ENCODE results near the gene CHML.

The CHML gene

GRCh38 chr1:241610056-241610815 lies 29.9 kb downstream of the CHML start:
- no peaks in the 10 kb centered on the region for H3K27me3 ChIP-seq (ENCODE audit: insufficient read depth, low read length)
- H3K4me1 ChIP-seq (ENCODE audit: insufficient read depth, low read length) = peaks cover 5% of the 10 kb centered on the region
- H3K36me3 ChIP-seq (ENCODE audit: insufficient read depth, low read length) = no peaks in the 10 kb centered on the region
- no peak overlapping the region for H3K4me3 ChIP-seq (ENCODE audit: low read length)
- H2AFZ ChIP-seq (ENCODE audit: low read depth, low read length) = no peak overlapping the region
- H3K9me3 ChIP-seq (ENCODE audit: low read length) = no peaks in the 10 kb centered on the region

DNA sequence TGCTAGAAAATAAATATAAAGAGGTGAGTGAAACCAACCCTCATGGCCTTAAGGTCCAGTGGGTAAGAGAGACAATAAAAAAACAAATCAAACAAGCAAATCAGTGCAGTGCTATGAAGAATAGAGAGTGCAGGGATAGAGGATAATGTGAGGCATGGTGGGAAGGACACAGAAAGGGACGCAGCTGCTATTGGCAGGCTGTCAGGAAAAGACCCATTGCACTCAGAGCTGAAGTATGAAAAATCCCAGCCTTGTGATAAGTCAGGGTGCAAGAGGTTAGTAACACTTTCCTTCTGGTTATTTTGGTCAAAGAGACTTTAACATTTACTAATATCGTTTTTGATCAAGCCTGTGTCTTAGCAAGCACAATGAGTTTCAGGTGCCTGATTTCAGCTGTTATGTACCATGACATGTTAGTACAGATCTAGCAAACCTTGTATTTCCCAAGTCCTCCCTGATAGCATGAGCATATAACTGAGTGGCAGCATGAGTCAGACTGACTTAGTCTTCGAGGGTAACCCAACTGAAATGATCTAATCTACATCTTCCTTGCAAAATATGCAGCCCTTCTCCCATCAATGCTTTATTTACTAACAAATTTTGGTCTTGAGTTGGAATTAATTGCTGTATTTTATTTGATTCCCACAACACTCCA lies 31.7 kb downstream of the CHML start:
- Histone ChIP-seq H2AFZ (ENCODE audit: low read depth, low read length) (no peak overlapping the region), H3K27me3 (ENCODE audit: insufficient read depth, low read length) (no peaks in the 10 kb centered on the region), H3K36me3 (ENCODE audit: insufficient read depth, low read length) (no peaks in the 10 kb centered on the region), H3K4me1 (ENCODE audit: insufficient read depth, low read length) (no peaks in the 10 kb centered on the region), H3K9me3 (ENCODE audit: low read length) (no peaks in the 10 kb centered on the region), H3K4me3 (ENCODE audit: low read length) (no peak overlapping the region)

- no peaks in the 10 kb centered on the region for H3K36me3 ChIP-seq (ENCODE audit: insufficient read depth, low read length)
Measured at GRCh38 chr1:241607497-241607896, 32.7 kb downstream of the CHML start.

GRCh38 chr1:241606544-241606943 lies 33.6 kb downstream of the CHML start:
- H3K4me3 ChIP-seq (ENCODE audit: low read length) = no peak overlapping the region
- H3K4me1 ChIP-seq (ENCODE audit: insufficient read depth, low read length) = no peaks in the 10 kb centered on the region
- no peaks in the 10 kb centered on the region for H3K9me3 ChIP-seq (ENCODE audit: low read length)
- no peaks in the 10 kb centered on the region for H3K27me3 ChIP-seq (ENCODE audit: insufficient read depth, low read length)
- H3K36me3 ChIP-seq (ENCODE audit: insufficient read depth, low read length) = no peaks in the 10 kb centered on the region
- H2AFZ ChIP-seq (ENCODE audit: low read depth, low read length) = no peak overlapping the region

More at GRCh38 chr1:241607497-241607896, 32.7 kb downstream of the CHML start:
- Histone ChIP-seq H2AFZ (ENCODE audit: low read depth, low read length) (no peak overlapping the region), H3K9me3 (ENCODE audit: low read length) (no peaks in the 10 kb centered on the region), H3K4me1 (ENCODE audit: insufficient read depth, low read length) (no peaks in the 10 kb centered on the region), H3K27me3 (ENCODE audit: insufficient read depth, low read length) (no peaks in the 10 kb centered on the region), H3K4me3 (ENCODE audit: low read length) (no peak overlapping the region)

DNA sequence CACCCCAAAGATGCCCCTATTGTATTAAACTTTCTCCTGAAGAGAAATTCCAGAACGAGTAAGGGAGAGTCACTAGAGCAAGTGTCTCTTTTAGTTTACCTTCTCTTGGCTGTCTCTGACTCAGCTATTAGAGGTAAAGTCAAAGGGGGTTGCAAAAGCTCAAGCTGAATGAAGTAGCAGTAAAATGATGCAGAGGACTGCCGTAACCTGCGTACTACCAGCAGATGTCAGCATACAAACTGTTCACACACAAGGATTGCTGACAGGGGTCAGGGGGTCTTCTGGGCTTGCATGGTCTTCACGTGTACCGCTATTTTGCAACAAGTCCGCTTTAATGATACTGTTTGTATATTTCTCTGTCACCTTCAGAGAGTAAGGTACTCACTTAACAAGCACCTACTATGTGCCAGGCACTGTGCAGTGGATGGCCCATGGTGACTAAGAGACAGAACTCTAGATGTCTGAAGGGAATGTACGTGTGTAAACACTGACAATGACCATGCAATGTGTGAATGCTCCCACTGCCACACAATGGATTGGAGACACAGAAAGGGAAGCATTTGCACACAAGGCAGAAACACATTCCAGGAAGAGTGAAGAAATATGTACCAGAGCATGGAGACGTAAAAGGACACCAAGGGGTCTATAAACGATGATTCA lies 34.9 kb downstream of the CHML start:
- Histone ChIP-seq H3K36me3 (ENCODE audit: insufficient read depth, low read length) (no peaks in the 10 kb centered on the region), H2AFZ (ENCODE audit: low read depth, low read length) (no peak overlapping the region), H3K9me3 (ENCODE audit: low read length) (no peaks in the 10 kb centered on the region), H3K4me1 (ENCODE audit: insufficient read depth, low read length) (no peaks in the 10 kb centered on the region), H3K4me3 (ENCODE audit: low read length) (no peak overlapping the region), H3K27me3 (ENCODE audit: insufficient read depth, low read length) (no peaks in the 10 kb centered on the region)

- Histone ChIP-seq H3K4me3 (ENCODE audit: low read length) (no peak overlapping the region), H3K27me3 (ENCODE audit: insufficient read depth, low read length) (no peaks in the 10 kb centered on the region), H2AFZ (ENCODE audit: low read depth, low read length) (no peak overlapping the region), H3K4me1 (ENCODE audit: insufficient read depth, low read length) (no peaks in the 10 kb centered on the region), H3K36me3 (ENCODE audit: insufficient read depth, low read length) (no peaks in the 10 kb centered on the region), H3K9me3 (ENCODE audit: low read length) (no peaks in the 10 kb centered on the region)
Measured at GRCh38 chr1:241603731-241604245, 36.4 kb downstream of the CHML start.

DNA sequence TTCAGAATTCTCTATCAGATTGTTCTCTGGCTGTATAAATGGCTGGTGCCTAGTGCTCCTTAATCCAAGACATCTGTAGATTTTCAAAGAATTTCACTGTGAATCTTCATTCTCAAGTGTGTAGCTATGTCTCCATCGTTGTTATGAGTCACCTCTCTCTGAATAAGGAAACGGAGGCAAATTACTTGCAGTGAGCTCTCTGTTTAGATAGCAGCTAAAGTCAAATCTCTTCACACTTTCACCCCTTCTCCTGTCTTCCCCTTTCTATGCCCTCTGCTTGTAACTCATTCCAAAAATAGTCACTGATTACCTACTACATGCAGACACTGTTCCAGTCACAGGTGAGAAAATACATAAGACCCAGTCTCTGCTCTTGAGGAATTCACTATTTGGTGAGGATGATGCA lies 39.7 kb downstream of the CHML start:
- Histone ChIP-seq H2AFZ (ENCODE audit: low read depth, low read length) (no peak overlapping the region), H3K9me3 (ENCODE audit: low read length) (no peaks in the 10 kb centered on the region), H3K4me3 (ENCODE audit: low read length) (no peak overlapping the region), H3K4me1 (ENCODE audit: insufficient read depth, low read length) (no peaks in the 10 kb centered on the region), H3K36me3 (ENCODE audit: insufficient read depth, low read length) (no peaks in the 10 kb centered on the region), H3K27me3 (ENCODE audit: insufficient read depth, low read length) (no peaks in the 10 kb centered on the region)

GRCh38 chr1:241598249-241598648 lies 41.9 kb downstream of the CHML start:
- Histone ChIP-seq H3K4me3 (ENCODE audit: low read length) (no peak overlapping the region), H2AFZ (ENCODE audit: low read depth, low read length) (no peak overlapping the region), H3K9me3 (ENCODE audit: low read length) (no peaks in the 10 kb centered on the region), H3K27me3 (ENCODE audit: insufficient read depth, low read length) (no peaks in the 10 kb centered on the region), H3K4me1 (ENCODE audit: insufficient read depth, low read length) (no peaks in the 10 kb centered on the region), H3K36me3 (ENCODE audit: insufficient read depth, low read length) (peaks cover 3% of the 10 kb centered on the region)

- Histone ChIP-seq H3K36me3 (ENCODE audit: insufficient read depth, low read length) (peaks cover 3% of the 10 kb centered on the region), H3K9me3 (ENCODE audit: low read length) (no peaks in the 10 kb centered on the region), H3K4me1 (ENCODE audit: insufficient read depth, low read length) (no peaks in the 10 kb centered on the region), H3K4me3 (ENCODE audit: low read length) (no peak overlapping the region), H2AFZ (ENCODE audit: low read depth, low read length) (no peak overlapping the region), H3K27me3 (ENCODE audit: insufficient read depth, low read length) (no peaks in the 10 kb centered on the region)
Measured at GRCh38 chr1:241596633-241597032, 43.5 kb downstream of the CHML start.

GRCh38 chr1:241593186-241593585 lies 47.0 kb downstream of the CHML start:
- Histone ChIP-seq H2AFZ (ENCODE audit: low read depth, low read length) (no peak overlapping the region), H3K9me3 (ENCODE audit: low read length) (no peaks in the 10 kb centered on the region), H3K4me3 (ENCODE audit: low read length) (no peak overlapping the region)

DNA sequence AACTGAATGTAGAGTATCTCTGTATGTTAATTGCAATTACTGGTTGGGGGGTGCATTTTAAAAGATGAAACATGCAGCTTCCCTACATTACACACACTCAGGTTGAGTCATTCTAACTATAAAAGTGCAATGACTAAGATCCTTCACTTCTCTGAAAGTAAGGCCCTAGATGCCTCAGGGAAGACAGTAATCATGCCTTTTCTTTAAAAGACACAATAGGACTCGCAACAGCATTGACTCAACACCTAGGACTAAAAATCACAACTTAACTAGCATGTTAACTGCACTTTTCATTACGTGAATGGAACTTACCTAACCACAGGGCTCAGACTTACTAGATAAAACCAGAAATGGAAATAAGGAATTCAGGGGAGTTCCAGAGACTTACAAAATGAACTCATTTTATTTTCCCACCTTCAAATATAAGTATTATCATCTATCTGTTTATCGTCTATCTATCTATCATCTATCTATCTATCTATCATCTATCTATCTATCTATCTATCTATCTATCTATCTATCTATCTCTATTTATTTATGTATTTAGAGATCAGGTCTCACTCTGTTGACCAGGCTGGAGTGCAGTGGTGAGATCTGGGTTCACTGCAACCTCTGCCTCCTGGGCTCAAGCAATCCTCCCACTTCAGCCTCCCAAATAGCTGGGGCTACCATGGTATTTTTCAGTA lies 47.8 kb downstream of the CHML start:
- no peak overlapping the region for H2AFZ ChIP-seq (ENCODE audit: low read depth, low read length)
- no peaks in the 10 kb centered on the region for H3K9me3 ChIP-seq (ENCODE audit: low read length)
- peaks cover 4% of the 10 kb centered on the region for H3K4me1 ChIP-seq (ENCODE audit: insufficient read depth, low read length)
- peaks cover 3% of the 10 kb centered on the region for H3K36me3 ChIP-seq (ENCODE audit: insufficient read depth, low read length)
- H3K27me3 ChIP-seq (ENCODE audit: insufficient read depth, low read length) = no peaks in the 10 kb centered on the region
- no peak overlapping the region for H3K4me3 ChIP-seq (ENCODE audit: low read length)

More at GRCh38 chr1:241593186-241593585, 47.0 kb downstream of the CHML start:
- no peaks in the 10 kb centered on the region for H3K27me3 ChIP-seq (ENCODE audit: insufficient read depth, low read length)
- peaks cover 3% of the 10 kb centered on the region for H3K36me3 ChIP-seq (ENCODE audit: insufficient read depth, low read length)
- H3K4me1 ChIP-seq (ENCODE audit: insufficient read depth, low read length) = peaks cover 4% of the 10 kb centered on the region

DNA sequence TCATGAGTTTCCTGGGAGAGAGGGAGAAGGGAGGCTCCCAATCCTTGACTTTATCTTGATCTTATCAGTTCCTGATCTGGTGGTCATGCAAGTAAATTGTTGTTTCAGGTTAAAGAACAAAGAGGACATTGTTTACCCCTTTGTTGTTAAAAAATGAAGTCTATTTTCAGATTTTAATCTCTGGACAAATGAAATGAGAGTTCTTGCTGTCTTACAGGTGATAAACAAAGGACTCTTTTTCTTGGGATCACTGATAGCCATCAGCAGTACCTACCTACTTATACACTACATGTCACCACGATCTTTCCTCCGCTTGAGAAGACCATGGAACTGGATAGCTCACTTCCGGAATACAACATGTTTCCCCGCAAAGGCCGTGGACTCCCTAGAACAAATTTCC lies 48.4 kb downstream of the CHML start:
- no peak overlapping the region for H3K4me3 ChIP-seq (ENCODE audit: low read length)
- no peaks in the 10 kb centered on the region for H3K9me3 ChIP-seq (ENCODE audit: low read length)
- H3K36me3 ChIP-seq (ENCODE audit: insufficient read depth, low read length) = peaks cover 3% of the 10 kb centered on the region
- no peaks in the 10 kb centered on the region for H3K27me3 ChIP-seq (ENCODE audit: insufficient read depth, low read length)
- peaks cover 4% of the 10 kb centered on the region for H3K4me1 ChIP-seq (ENCODE audit: insufficient read depth, low read length)
- no peak overlapping the region for H2AFZ ChIP-seq (ENCODE audit: low read depth, low read length)

GRCh38 chr1:241591317-241591716 lies 48.9 kb downstream of the CHML start:
- H3K4me3 ChIP-seq (ENCODE audit: low read length) = no peak overlapping the region
- peaks cover 3% of the 10 kb centered on the region for H3K36me3 ChIP-seq (ENCODE audit: insufficient read depth, low read length)
- no peak overlapping the region for H2AFZ ChIP-seq (ENCODE audit: low read depth, low read length)
- H3K4me1 ChIP-seq (ENCODE audit: insufficient read depth, low read length) = peaks cover 4% of the 10 kb centered on the region
- no peaks in the 10 kb centered on the region for H3K27me3 ChIP-seq (ENCODE audit: insufficient read depth, low read length)
- H3K9me3 ChIP-seq (ENCODE audit: low read length) = no peaks in the 10 kb centered on the region
